WTC11 (cell line): Measurements from ENCODE around the gene NEDD9. TPM values are rescaled to one million over a fixed set of nuclear protein-coding genes. Genes with fewer than 3 reads are reported as not detected.

Source experiments
- ATAC-seq: fragments of 200-7000 bp; cut with Tn5 transposase; 2 replicates; pipeline ENCODE4 v1.10.0; 2021; ENCODE audit warnings: mild to moderate bottlenecking, moderate library complexity
- CTCF ChIA-PET: fragments of 300-600 bp; sonication (Branson Sonifier 250); formaldehyde crosslinking; loops from one replicate; lab custom pipeline; 2021; ENCODE audit warnings: antibody characterized with exemption; lab: Charles Lee
- POLR2A ChIA-PET: fragments of 350-600 bp; sonication (Branson Sonifier 250); formaldehyde crosslinking; loops from one replicate; lab custom pipeline; 2021; ENCODE audit warnings: antibody characterized with exemption; lab: Charles Lee
- DNase-seq: peaks from one replicate; pipeline ENCODE4 v3.0.0; 2021; ENCODE audit warnings: low spot score
- H3K27ac Mint-ChIP-seq: 2 replicates; pipeline ENCODE4 v1.8.0; 2021; ENCODE audit warnings: mixed read lengths
- H3K27me3 Mint-ChIP-seq: 2 replicates; pipeline ENCODE4 v1.8.0; 2021; ENCODE audit warnings: low read depth, mild to moderate bottlenecking, moderate library complexity, mixed read lengths
- H3K36me3 Mint-ChIP-seq: 2 replicates; pipeline ENCODE4 v1.8.0; 2021; ENCODE audit warnings: mixed read lengths
- H3K4me1 Mint-ChIP-seq: 2 replicates; pipeline ENCODE4 v1.8.0; 2022; ENCODE audit warnings: mixed read lengths
- H3K4me3 Mint-ChIP-seq: 2 replicates; pipeline ENCODE4 v1.8.0; 2021; ENCODE audit warnings: mild to moderate bottlenecking, moderate library complexity, mixed read lengths
- H3K9me3 Mint-ChIP-seq: 2 replicates; pipeline ENCODE4 v1.8.0; 2021; ENCODE audit warnings: mixed read lengths
- ATF6 ChIP-seq: sonication (generic); formaldehyde crosslinking; IDR thresholded peaks from 2 replicates; pipeline ENCODE4 v1.8.1; 2023; ENCODE audit warnings: mild to moderate bottlenecking, missing genetic modification reagents
- CBFB ChIP-seq: sonication (generic); formaldehyde crosslinking; IDR thresholded peaks from 2 replicates; pipeline ENCODE4 v1.8.1; 2022; ENCODE audit warnings: mild to moderate bottlenecking, low read depth, missing genetic modification reagents
- CDX4 ChIP-seq: fragments of 250-450 bp; sonication (Bioruptor Pico); IDR thresholded peaks from 2 replicates; pipeline ENCODE4 v1.9.0; 2021; ENCODE audit warnings: moderate library complexity, mild to moderate bottlenecking, inconsistent platforms, borderline replicate concordance
- E2F4 ChIP-seq: sonication (generic); formaldehyde crosslinking; IDR thresholded peaks from 2 replicates; pipeline ENCODE4 v1.8.1; 2022; ENCODE audit warnings: low read depth, mild to moderate bottlenecking, moderate library complexity, missing genetic modification reagents, borderline replicate concordance
- ERG ChIP-seq: fragments of 250-450 bp; sonication (Bioruptor Pico); IDR thresholded peaks from 2 replicates; pipeline ENCODE4 v1.8.0; 2021; ENCODE audit warnings: mild to moderate bottlenecking
- FOXK1 ChIP-seq: sonication (generic); formaldehyde crosslinking; IDR thresholded peaks from 2 replicates; pipeline ENCODE4 v1.8.0; 2022; ENCODE audit warnings: mild to moderate bottlenecking, moderate library complexity, missing genetic modification reagents
- GABPB1 ChIP-seq: sonication (generic); formaldehyde crosslinking; IDR thresholded peaks from 2 replicates; pipeline ENCODE4 v1.8.1; 2023; ENCODE audit warnings: mild to moderate bottlenecking, missing genetic modification reagents
- IRF2 ChIP-seq: sonication (generic); formaldehyde crosslinking; IDR thresholded peaks from 2 replicates; pipeline ENCODE4 v1.8.0; 2022; ENCODE audit warnings: low read depth, missing genetic modification reagents, borderline replicate concordance
- MXD4 ChIP-seq: fragments of 250-450 bp; sonication (Bioruptor Pico); IDR thresholded peaks from 2 replicates; pipeline ENCODE4 v1.8.0; 2021; ENCODE audit warnings: mild to moderate bottlenecking, moderate library complexity, borderline replicate concordance
- NFYB ChIP-seq: sonication (generic); formaldehyde crosslinking; conservative IDR thresholded peaks from 2 replicates; pipeline ENCODE4 v1.8.0; 2022; ENCODE audit warnings: low read depth, missing genetic modification reagents
- RORB ChIP-seq: fragments of 250-450 bp; sonication (Bioruptor Pico); IDR thresholded peaks from 2 replicates; pipeline ENCODE4 v1.9.0; 2021; ENCODE audit warnings: mild to moderate bottlenecking
- SMAD3 ChIP-seq: sonication (generic); formaldehyde crosslinking; IDR thresholded peaks from 2 replicates; pipeline ENCODE4 v1.8.0; 2022; ENCODE audit warnings: missing genetic modification reagents, mild to moderate bottlenecking, borderline replicate concordance
- SOX15 ChIP-seq: fragments of 250-450 bp; sonication (Bioruptor Pico); IDR thresholded peaks from 2 replicates; pipeline ENCODE4 v1.9.0; 2021; ENCODE audit warnings: mild to moderate bottlenecking
- TEAD4 ChIP-seq: sonication (generic); formaldehyde crosslinking; IDR thresholded peaks from 2 replicates; pipeline ENCODE4 v1.8.0; 2022; ENCODE audit warnings: mild to moderate bottlenecking, missing genetic modification reagents
- ZSCAN18 ChIP-seq: fragments of 250-450 bp; sonication (Bioruptor Pico); IDR thresholded peaks from 2 replicates; pipeline ENCODE4 v2.1.2; 2022; ENCODE audit warnings: mild to moderate bottlenecking, moderate library complexity
- total RNA-seq: library from RNA; stranded (reverse); gene quantifications from 3 replicates; pipeline ENCODE4 v1.2.3, GENCODE V29; 2021

The NEDD9 gene
- total RNA-seq, 1 experiment from 2014 or later, result 9.8 TPM

- TF ChIP-seq E2F4 (CRISPR knock-in tag) (no peak), IRF2 (CRISPR knock-in tag) (no peak), NFYB (no peak), TEAD4 (CRISPR knock-in tag) (no peak), ATF6 (no peak), SOX15 (no peak), CBFB (CRISPR knock-in tag) (no peak), MXD4 (CRISPR knock-in tag) (no peak)
Observed at GRCh38 chr6:11237956-11238355, 5.5 kb upstream of the NEDD9 start (continued).

- DNase-seq, result no peak
- H3K9me3 Mint-ChIP-seq, result no peaks in the 10 kb centered on the region
- peaks cover 24% of the 10 kb centered on the region for H3K4me1 Mint-ChIP-seq
- ChIA-PET POLR2A (no interaction called here), CTCF (no interaction called here)
- H3K4me3 Mint-ChIP-seq, result no peak overlapping the region
- no peak for TF ChIP-seq SMAD3 (CRISPR knock-in tag)
- no peak for TF ChIP-seq RORB
- TF ChIP-seq GABPB1 (CRISPR knock-in tag), result no peak
- no peak for ATAC-seq
- H3K27me3 Mint-ChIP-seq, result peaks cover 7% of the 10 kb centered on the region
- H3K36me3 Mint-ChIP-seq, result no peaks in the 10 kb centered on the region
- H3K27ac Mint-ChIP-seq, result no peak overlapping the region
Observed at GRCh38 chr6:11237428-11237827, 5.0 kb upstream of the NEDD9 start.

GRCh38 chr6:11236915-11237314 lies 4.4 kb upstream of the NEDD9 start:
- Mint-ChIP-seq H3K9me3 (no peaks in the 10 kb centered on the region), H3K36me3 (no peaks in the 10 kb centered on the region), H3K4me3 (no peak overlapping the region), H3K27ac (no peak overlapping the region), H3K27me3 (peaks cover 2% of the 10 kb centered on the region), H3K4me1 (peaks cover 24% of the 10 kb centered on the region)
- TF ChIP-seq ZSCAN18 (CRISPR knock-in tag) (no peak), FOXK1 (CRISPR knock-in tag) (no peak), CDX4 (CRISPR knock-in tag) (no peak), ERG (CRISPR knock-in tag) (no peak)
- DNase-seq (no peak), ATAC-seq (no peak)
- POLR2A ChIA-PET, result no interaction called here
- CTCF ChIA-PET, result no interaction called here
